ENCODE data around the gene FOSL2. TPM values are rescaled to one million over a fixed set of nuclear protein-coding genes. Genes with fewer than 3 reads are reported as not detected.

Gene FOSL2
- total RNA-seq, 1 donor from 2014 or later, result 82.6 TPM

GRCh38 chr2:28390746-28391563 lies 1.7 kb upstream of the FOSL2 start:
- DNase-seq (ENCODE audit: extremely low spot score, unreplicated experiment), result peak; percentile 89
- peaks cover 1% of the 10 kb centered on the region for H3K36me3 Mint-ChIP-seq (ENCODE audit: unreplicated experiment)
- H3K27me3 Mint-ChIP-seq (ENCODE audit: unreplicated experiment), result no peaks in the 10 kb centered on the region
- peak; percentile 2 for TF ChIP-seq CTCF (IDR thresholded peaks at IDR 0.05)
- H3K4me1 Mint-ChIP-seq (ENCODE audit: unreplicated experiment), result peaks cover 30% of the 10 kb centered on the region
- peak overlapping the region; percentile 81 for H3K4me3 Mint-ChIP-seq (ENCODE audit: unreplicated experiment)
- H3K9me3 Mint-ChIP-seq (ENCODE audit: unreplicated experiment), result no peaks in the 10 kb centered on the region
- peak overlapping the region; percentile 96 for H3K27ac Mint-ChIP-seq (ENCODE audit: unreplicated experiment)

- Mint-ChIP-seq H3K9me3 (ENCODE audit: unreplicated experiment) (no peaks in the 10 kb centered on the region), H3K4me1 (ENCODE audit: unreplicated experiment) (peaks cover 30% of the 10 kb centered on the region), H3K27ac (ENCODE audit: unreplicated experiment) (peak overlapping the region; percentile 96), H3K4me3 (ENCODE audit: unreplicated experiment) (peak overlapping the region; percentile 81), H3K27me3 (ENCODE audit: unreplicated experiment) (no peaks in the 10 kb centered on the region), H3K36me3 (ENCODE audit: unreplicated experiment) (peaks cover 1% of the 10 kb centered on the region)
- no peak for TF ChIP-seq CTCF (IDR thresholded peaks at IDR 0.05)
- DNase-seq (ENCODE audit: extremely low spot score, unreplicated experiment), result no peak
These were observed 928 bp upstream of the FOSL2 start for GRCh38 chr2:28391564-28392296.

GRCh38 chr2:28393114-28393836 lies 617 bp downstream of the FOSL2 start:
- Mint-ChIP-seq H3K27ac (ENCODE audit: unreplicated experiment) (peak overlapping the region; percentile 98), H3K4me1 (ENCODE audit: unreplicated experiment) (peaks cover 31% of the 10 kb centered on the region), H3K36me3 (ENCODE audit: unreplicated experiment) (peaks cover 4% of the 10 kb centered on the region), H3K9me3 (ENCODE audit: unreplicated experiment) (no peaks in the 10 kb centered on the region), H3K27me3 (ENCODE audit: unreplicated experiment) (no peaks in the 10 kb centered on the region), H3K4me3 (ENCODE audit: unreplicated experiment) (no peak overlapping the region)
- no peak for TF ChIP-seq CTCF (IDR thresholded peaks at IDR 0.05)
- DNase-seq (ENCODE audit: extremely low spot score, unreplicated experiment), result no peak

- Mint-ChIP-seq H3K4me3 (ENCODE audit: unreplicated experiment) (no peak overlapping the region), H3K36me3 (ENCODE audit: unreplicated experiment) (peaks cover 4% of the 10 kb centered on the region), H3K27ac (ENCODE audit: unreplicated experiment) (no peak overlapping the region), H3K9me3 (ENCODE audit: unreplicated experiment) (no peaks in the 10 kb centered on the region), H3K27me3 (ENCODE audit: unreplicated experiment) (no peaks in the 10 kb centered on the region), H3K4me1 (ENCODE audit: unreplicated experiment) (peaks cover 40% of the 10 kb centered on the region)
- DNase-seq (ENCODE audit: extremely low spot score, unreplicated experiment), result no peak
- TF ChIP-seq CTCF (IDR thresholded peaks at IDR 0.05), result no peak
These were observed 1.7 kb downstream of the FOSL2 start for GRCh38 chr2:28394331-28394877.

Data from osteocyte (in vitro differentiated cells).